ENCODE data around the gene ASB13. TPM values are rescaled to one million over a fixed set of nuclear protein-coding genes. Genes with fewer than 3 reads are reported as not detected.

The ASB13 gene
- total and polyA plus RNA-seq, 7 donors = 13.2 to 52.0 (median 23.5) TPM

GRCh38 chr10:5619362-5620211, 46.8 kb downstream of the ASB13 start:
- TF ChIP-seq POLR2A (IDR thresholded peaks at IDR 0.05) (no peak), EP300 (IDR thresholded peaks at IDR 0.05) (no peak), POLR2AphosphoS5 (IDR thresholded peaks at IDR 0.05) (no peak), CTCF (IDR thresholded peaks at IDR 0.05) (no peak)
- H3K27ac ChIP-seq = peak overlapping the region in 2 of 4 donors; percentile 10 to 18
- DNase-seq = no peak
- no peaks in the 10 kb centered on the region for H3K36me3 ChIP-seq
- no peaks in the 10 kb centered on the region for H3K27me3 ChIP-seq
- no peaks in the 10 kb centered on the region for H3K9me3 ChIP-seq
- peaks cover 0 to 50% (median 41%) of the 10 kb centered on the region in 4 donors for H3K4me1 ChIP-seq
- no peak overlapping the region for H3K4me3 ChIP-seq
- 79 to 82% methylated on average over 16 of the region's 16 CpGs for WGBS, 2 donors
- intact Hi-C loops (cut with DNase I) = loop anchor here (5.0 kb wide), 2 partner anchors 37 to 72 kb away; no protein-coding TSS in a partner anchor

- peak overlapping the region in 1 of 4 donors; percentile 27 for H3K27ac ChIP-seq
- no peaks in the 10 kb centered on the region for H3K9me3 ChIP-seq
- H3K36me3 ChIP-seq = no peaks in the 10 kb centered on the region
- H3K4me3 ChIP-seq = no peak overlapping the region
- WGBS, 2 donors = 53 to 64% methylated on average over 12 of the region's 12 CpGs
- TF ChIP-seq POLR2A (IDR thresholded peaks at IDR 0.05) (no peak), EP300 (IDR thresholded peaks at IDR 0.05) (no peak), POLR2AphosphoS5 (IDR thresholded peaks at IDR 0.05) (no peak), CTCF (IDR thresholded peaks at IDR 0.05) (no peak)
- peaks cover 0 to 58% (median 44%) of the 10 kb centered on the region in 4 donors for H3K4me1 ChIP-seq
- DNase-seq = peak; percentile 87
- intact Hi-C loops (cut with DNase I) = no loop called here
- H3K27me3 ChIP-seq = no peaks in the 10 kb centered on the region
Measured at GRCh38 chr10:5618829-5619228, 47.6 kb downstream of the ASB13 start.

- peaks cover 0 to 55% (median 44%) of the 10 kb centered on the region in 4 donors for H3K4me1 ChIP-seq
- no peak overlapping the region for H3K4me3 ChIP-seq
- H3K36me3 ChIP-seq = no peaks in the 10 kb centered on the region
- WGBS, 2 donors = 82 to 90% methylated on average over 8 of the region's 8 CpGs
- TF ChIP-seq POLR2AphosphoS5 (IDR thresholded peaks at IDR 0.05) (no peak), CTCF (IDR thresholded peaks at IDR 0.05) (no peak), EP300 (IDR thresholded peaks at IDR 0.05) (no peak), POLR2A (IDR thresholded peaks at IDR 0.05) (no peak)
- H3K9me3 ChIP-seq = no peaks in the 10 kb centered on the region
- intact Hi-C loops (cut with DNase I) = no loop called here
- no peak for DNase-seq
- H3K27me3 ChIP-seq = no peaks in the 10 kb centered on the region
- no peak overlapping the region for H3K27ac ChIP-seq
Measured at GRCh38 chr10:5618042-5618441, 48.4 kb downstream of the ASB13 start.

- Histone ChIP-seq H3K4me3 (no peak overlapping the region), H3K4me1 (peaks cover 0 to 49% (median 39%) of the 10 kb centered on the region in 4 donors), H3K9me3 (no peaks in the 10 kb centered on the region), H3K27ac (no peak overlapping the region), H3K27me3 (no peaks in the 10 kb centered on the region), H3K36me3 (no peaks in the 10 kb centered on the region)
- DNase-seq = no peak
- WGBS, 2 donors = 96 to 97% methylated on average over 11 of the region's 11 CpGs
- TF ChIP-seq POLR2AphosphoS5 (IDR thresholded peaks at IDR 0.05) = no peak
- intact Hi-C loops (cut with DNase I) = no loop called here
Measured at GRCh38 chr10:5617521-5617920, 48.9 kb downstream of the ASB13 start.

- peak; percentile 81 for DNase-seq
- WGBS, 2 donors = 72 to 88% methylated on average over 6 of the region's 6 CpGs
- no peaks in the 10 kb centered on the region for H3K27me3 ChIP-seq
- TF ChIP-seq CTCF (IDR thresholded peaks at IDR 0.05) (no peak), POLR2AphosphoS5 (IDR thresholded peaks at IDR 0.05) (peak in 1 of 4 donors; percentile 9)
- H3K9me3 ChIP-seq = no peaks in the 10 kb centered on the region
- H3K4me3 ChIP-seq = no peak overlapping the region
- no peaks in the 10 kb centered on the region for H3K36me3 ChIP-seq
- intact Hi-C loops (cut with DNase I) = no loop called here
- H3K4me1 ChIP-seq = peaks cover 0 to 49% (median 39%) of the 10 kb centered on the region in 4 donors
- peak overlapping the region in 1 of 4 donors; percentile 34 for H3K27ac ChIP-seq
Measured at GRCh38 chr10:5616836-5617235, 49.6 kb downstream of the ASB13 start.

Measured in sigmoid colon (tissue), 7 donors.